ENCODE results near the gene FGF14.

GRCh38 chr13:102028206-102028605 lies 373.6 kb downstream of the FGF14 start:
- no peak for TF ChIP-seq CTCF (IDR thresholded peaks at IDR 0.05)
- no peak for TF ChIP-seq POLR2A (IDR thresholded peaks at IDR 0.05)

All from Peyer's patch (tissue), 4 donors.